HG02678 (cell line): Measurements from ENCODE around the gene NT5C3A.
"Not testable (repeated sequence)": the region's sequence is repeated elsewhere in the genome, so short reads cannot be mapped to it uniquely, and the experiment has no call there.

Experiments used
- ATAC-seq: cut with Tn5 transposase; IDR thresholded peaks from one replicate; pipeline ENCODE4 v1.9.1; 2021; ENCODE audit warnings: mild to moderate bottlenecking, moderate library complexity; ENCODE audit not compliant: unreplicated experiment

The NT5C3A gene

GRCh38 chr7:33043501-33044400 lies 18.8 kb downstream of the NT5C3A start:
- ATAC-seq, result no peak

- ATAC-seq, result no peak
Observed at GRCh38 chr7:33041631-33042428, 20.7 kb downstream of the NT5C3A start.

GRCh38 chr7:33040803-33041516 lies 21.6 kb downstream of the NT5C3A start:
- peak; percentile 93 for ATAC-seq

- ATAC-seq, result no peak
Observed at GRCh38 chr7:33039903-33040292, 22.7 kb downstream of the NT5C3A start.

GRCh38 chr7:33039257-33039902 lies 23.2 kb downstream of the NT5C3A start:
- ATAC-seq, result peak; percentile 38

- no peak for ATAC-seq
Observed at GRCh38 chr7:33038639-33039038, 23.9 kb downstream of the NT5C3A start.

- ATAC-seq, result no peak
Observed at GRCh38 chr7:33035776-33036175, 26.8 kb downstream of the NT5C3A start.

GRCh38 chr7:33024189-33024757 lies 38.3 kb downstream of the NT5C3A start:
- no peak for ATAC-seq

GRCh38 chr7:33012364-33012763 lies 50.2 kb downstream of the NT5C3A start:
- ATAC-seq, result no peak

- no peak for ATAC-seq
Observed at GRCh38 chr7:33009734-33010133, 52.8 kb downstream of the NT5C3A start.

GRCh38 chr7:33005690-33006089 lies 56.9 kb downstream of the NT5C3A start:
- not testable (repeated sequence) for ATAC-seq

GRCh38 chr7:33005193-33005592 lies 57.4 kb downstream of the NT5C3A start:
- not testable (repeated sequence) for ATAC-seq

GRCh38 chr7:33004104-33004616 lies 58.4 kb downstream of the NT5C3A start:
- ATAC-seq, result not testable (repeated sequence)

- ATAC-seq, result not testable (repeated sequence)
Observed at GRCh38 chr7:33003111-33003510, 59.5 kb downstream of the NT5C3A start.

- ATAC-seq, result not testable (repeated sequence)
Observed at GRCh38 chr7:32999380-32999779, 63.2 kb downstream of the NT5C3A start.

GRCh38 chr7:32998361-32999171 lies 64.0 kb downstream of the NT5C3A start:
- peak; percentile 72 for ATAC-seq

- peak; percentile 9 for ATAC-seq
Observed at GRCh38 chr7:32997956-32998355, 64.6 kb downstream of the NT5C3A start.

GRCh38 chr7:32992750-32993149 lies 69.8 kb downstream of the NT5C3A start:
- not testable (repeated sequence) for ATAC-seq
